PC-9 (cell line): ENCODE results near the gene SLC49A4.

Source experiments
- CTCF ChIP-seq: fragments of 200-600 bp; sonication (generic); conservative IDR thresholded peaks from 2 replicates; pipeline ENCODE4 v1.6.1; 2017; ENCODE audit warnings: mixed run types, antibody characterized with exemption, mild to moderate bottlenecking, moderate library complexity
- EZH2 ChIP-seq: fragments of 200-600 bp; sonication (generic); IDR thresholded peaks from 2 replicates; pipeline ENCODE4 v1.8.0; 2017; ENCODE audit warnings: antibody characterized with exemption, low read depth

GRCh38 chr3:122880624-122881023 lies 85.8 kb downstream of the SLC49A4 start:
- no peak for TF ChIP-seq CTCF
- TF ChIP-seq EZH2, result no peak
